HCT116 (cell line): Measurements from ENCODE around the gene BDKRB1. TPM values are rescaled to one million over a fixed set of nuclear protein-coding genes. Genes with fewer than 3 reads are reported as not detected.
"Not testable (repeated sequence)": the region's sequence is repeated elsewhere in the genome, so short reads cannot be mapped to it uniquely, and the experiment has no call there.

Experiments used
- ATAC-seq: fragments of 200-7000 bp; cut with Tn5 transposase; 2 replicates; pipeline ENCODE4 v1.9.1; 2020; ENCODE audit warnings: mild to moderate bottlenecking, moderate library complexity
- BruUV-seq: library from RNA; stranded (reverse); fragments of 400-500 nt; replicated peaks from 2 replicates; lab custom pipeline; 2021; lab: Mats Ljungman, UMichigan
- CTCF ChIA-PET: fragments of 300-600 bp; sonication (Branson Sonifier 250); formaldehyde crosslinking; loops from one replicate; lab custom pipeline; 2021; ENCODE audit warnings: antibody characterized with exemption; lab: Charles Lee
- POLR2A ChIA-PET: fragments of 300-600, 350-600 bp; sonication (Branson Sonifier 250); formaldehyde crosslinking; loops from one replicate; lab custom pipeline; 2021; ENCODE audit warnings: antibody characterized with exemption; lab: Charles Lee
- RAD21 ChIA-PET, 2 experiments: fragments of 300-600 bp; sonication (Branson Sonifier 250); formaldehyde crosslinking; loops; one replicate each; lab custom pipeline; 2023; ENCODE audit warnings: low total read pairs in 2 of 2; ENCODE audit not compliant: uncharacterized antibody in 2 of 2, unreplicated experiment in 2 of 2, low non-redundant PET in 1 of 2; lab: Charles Lee
- DNase-seq: peaks from one replicate; pipeline ENCODE4 v3.0.0-alpha.2; 2010; ENCODE audit warnings: low read depth, low spot score
- H2AFZ ChIP-seq: fragments of 200-600 bp; shearing (Covaris generic), sonication (generic); 2 replicates; pipeline ENCODE4 v1.6.1; 2017; ENCODE audit warnings: low read depth, mixed run types, mixed read lengths, antibody characterized with exemption, low read length; ENCODE audit not compliant: poor library complexity, severe bottlenecking
- H3K27ac ChIP-seq: 2 replicates; pipeline ENCODE4 v1.5.1; 2012; ENCODE audit warnings: low read depth, low read length
- H3K27me3 ChIP-seq: fragments of 200-600 bp; sonication (generic); 2 replicates; pipeline ENCODE4 v1.6.1; 2016; ENCODE audit warnings: mixed run types, low read length, mixed read lengths; ENCODE audit not compliant: insufficient read depth
- H3K36me3 ChIP-seq, 2 experiments: fragments of 200-500 bp in 1 of 2; fragments of 200-600 bp in 1 of 2; sonication (Bioruptor generic) in 1 of 2; sonication (generic) in 1 of 2; 2 replicates each; pipeline versions ENCODE4 v1.5.1 to v1.6.1; 2014 to 2016; ENCODE audit warnings: low read length in 2 of 2, inconsistent platforms in 1 of 2, mixed read lengths in 1 of 2, mixed run types in 1 of 2; ENCODE audit not compliant: insufficient read depth in 2 of 2, control insufficient read depth in 1 of 2
- H3K4me1 ChIP-seq, 2 experiments: fragments of 200-600 bp in 1 of 2; sonication (generic) in 1 of 2; 2 replicates each; pipeline versions ENCODE4 v1.5.1 to v1.6.1; 2012 to 2017; ENCODE audit warnings: low read length in 2 of 2, inconsistent platforms in 1 of 2, mild to moderate bottlenecking in 1 of 2, mixed read lengths in 1 of 2, mixed run types in 1 of 2, moderate library complexity in 1 of 2; ENCODE audit not compliant: insufficient read depth in 2 of 2, control insufficient read depth in 1 of 2
- H3K4me2 ChIP-seq: fragments of 200-600 bp; sonication (generic); 2 replicates; pipeline ENCODE4 v1.6.1; 2017; ENCODE audit warnings: mixed run types, low read length, mixed read lengths
- H3K4me3 ChIP-seq, 2 experiments: fragments of 200-600 bp in 1 of 2; sonication (generic) in 1 of 2; replicated peaks in 1 of 2; 2 replicates each; pipeline ENCODE4 v1.5.1; 2011 to 2016; ENCODE audit warnings: low read length in 2 of 2, control low read depth in 1 of 2, low read depth in 1 of 2, mild to moderate bottlenecking in 1 of 2, mixed read lengths in 1 of 2, mixed run types in 1 of 2
- H3K79me2 ChIP-seq: fragments of 200-600 bp; sonication (generic); 2 replicates; pipeline ENCODE4 v1.6.1; 2017; ENCODE audit warnings: mild to moderate bottlenecking, mixed run types, low read length, moderate library complexity, mixed read lengths; ENCODE audit not compliant: insufficient read depth
- H3K9ac ChIP-seq: fragments of 200-600 bp; sonication (generic); 2 replicates; pipeline ENCODE4 v1.6.1; 2016; ENCODE audit warnings: low read length, mixed read lengths
- H3K9me2 ChIP-seq: fragments of 200-600 bp; sonication (generic), shearing (Covaris generic); 2 replicates; pipeline ENCODE4 v1.6.1; 2017; ENCODE audit warnings: mixed run types, mild to moderate bottlenecking, moderate library complexity; ENCODE audit not compliant: insufficient read depth
- H3K9me3 ChIP-seq, 2 experiments: fragments of 200-500 bp in 1 of 2; fragments of 200-600 bp in 1 of 2; sonication (Bioruptor generic) in 1 of 2; sonication (generic) in 1 of 2; 2 replicates each; pipeline ENCODE4 v1.6.1; 2014 to 2017; ENCODE audit warnings: low read length in 2 of 2, mixed read lengths in 2 of 2, inconsistent platforms in 1 of 2, low read depth in 1 of 2, mild to moderate bottlenecking in 1 of 2, mixed run types in 1 of 2, moderate library complexity in 1 of 2; ENCODE audit not compliant: control insufficient read depth in 1 of 2, insufficient read depth in 1 of 2
- H4K20me1 ChIP-seq: fragments of 200-600 bp; sonication (generic), shearing (Covaris generic); 2 replicates; pipeline ENCODE4 v1.6.1; 2017; ENCODE audit warnings: mixed run types, mild to moderate bottlenecking, moderate library complexity; ENCODE audit not compliant: insufficient read depth
- EZH2 ChIP-seq: fragments of 200-600 bp; sonication (generic); IDR thresholded peaks from 2 replicates; pipeline ENCODE4 v1.6.1; 2017; ENCODE audit warnings: antibody characterized with exemption, mixed run types
- EZH2phosphoT487 ChIP-seq: fragments of 200-600 bp; IDR thresholded peaks from 2 replicates; pipeline ENCODE4 v1.6.1; 2018; ENCODE audit warnings: antibody characterized with exemption, borderline replicate concordance
- MAX ChIP-seq: IDR thresholded peaks from 2 replicates; pipeline ENCODE4 v1.6.1; 2012
- SRF ChIP-seq: IDR thresholded peaks from 2 replicates; pipeline ENCODE4 v1.6.1; 2012; ENCODE audit warnings: low read depth
- intact Hi-C: fragments of 100-400 bp; cut with micrococcal nuclease; formaldehyde crosslinking; loops from 2 replicates; pipeline ENCODE4 v1.10.0; 2022
- total RNA-seq: library from RNA; stranded (reverse); gene quantifications from one replicate; pipeline ENCODE4 v1.2.1, GENCODE V29; 2021; ENCODE audit not compliant: unreplicated experiment

The BDKRB1 gene
- total RNA-seq, 1 experiment from 2014 or later, result not detected

DNA sequence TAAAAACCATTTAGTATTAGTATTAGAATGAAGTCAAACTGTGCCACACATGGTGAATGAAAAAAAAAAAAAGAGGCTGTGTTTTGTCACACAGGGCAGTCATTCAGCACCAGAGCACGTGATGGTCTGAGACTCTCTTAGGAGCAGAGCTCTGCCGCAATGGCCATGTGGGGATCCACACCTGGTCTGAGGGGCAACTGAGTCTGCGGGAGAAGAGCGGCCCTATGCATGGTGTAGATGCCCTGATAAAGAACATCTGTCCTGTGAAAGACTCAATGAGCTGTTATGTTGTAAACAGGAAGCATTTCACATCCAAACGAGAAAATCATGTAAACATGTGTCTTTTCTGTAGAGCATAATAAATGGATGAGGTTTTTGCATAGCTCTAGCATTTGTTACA is 12.2 kb upstream of the BDKRB1 start:
- intact Hi-C loops, result no loop called here
- H3K4me3 ChIP-seq, result no peak overlapping the region
- H4K20me1 ChIP-seq, result no peaks in the 10 kb centered on the region
- H3K79me2 ChIP-seq, result no peaks in the 10 kb centered on the region
- no peaks in the 10 kb centered on the region for H3K36me3 ChIP-seq
- no peak overlapping the region for H2AFZ ChIP-seq
- no TSS peak for BruUV-seq
- RAD21 ChIA-PET, result no interaction called here
- H3K27ac ChIP-seq, result no peak overlapping the region
- no peak for TF ChIP-seq EZH2
- no peak for TF ChIP-seq EZH2phosphoT487
- no peak for TF ChIP-seq SRF
- TF ChIP-seq MAX, result no peak
- H3K4me1 ChIP-seq, result no peaks in the 10 kb centered on the region
- H3K9me3 ChIP-seq, result no peaks in the 10 kb centered on the region
- POLR2A ChIA-PET, result no interaction called here
- H3K4me2 ChIP-seq, result no peak overlapping the region
- no peak overlapping the region for H3K9ac ChIP-seq
- DNase-seq (no peak), ATAC-seq (no peak)
- H3K27me3 ChIP-seq, result no peaks in the 10 kb centered on the region
- H3K9me2 ChIP-seq, result no peaks in the 10 kb centered on the region
- CTCF ChIA-PET, result no interaction called here

DNA sequence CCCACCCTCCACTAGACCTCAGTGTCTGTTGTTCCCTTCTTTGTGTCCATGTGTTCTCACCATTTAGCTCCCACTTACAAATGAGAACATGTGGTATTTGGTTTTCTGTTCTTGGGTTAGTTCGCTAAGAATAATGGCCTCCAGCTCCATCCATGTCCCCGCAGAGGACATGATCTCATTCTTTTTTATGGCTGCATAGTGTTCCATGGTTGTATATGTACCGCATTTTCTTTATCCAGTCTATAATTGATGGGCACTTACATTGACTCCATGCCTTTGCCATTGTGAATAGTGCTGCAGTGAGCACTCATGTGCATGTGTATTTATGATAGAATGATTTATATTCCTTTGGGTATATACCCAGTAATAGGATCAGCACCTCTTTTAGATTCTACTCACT is 10.9 kb upstream of the BDKRB1 start:
- H3K9me2 ChIP-seq, DNase-seq, H3K9ac ChIP-seq, H3K36me3 ChIP-seq, POLR2A ChIA-PET, H3K9me3 ChIP-seq, CTCF ChIA-PET, H3K4me2 ChIP-seq, H3K27me3 ChIP-seq, H3K4me3 ChIP-seq, intact Hi-C loops, ATAC-seq, RAD21 ChIA-PET, H2AFZ ChIP-seq, H3K79me2 ChIP-seq, H3K27ac ChIP-seq, BruUV-seq, H4K20me1 ChIP-seq, H3K4me1 ChIP-seq: not testable (repeated sequence)
